Activated CD4-positive, alpha-beta T cell treated with anti-CD3 and anti-CD28 coated beads for 24 hours (primary cell): ENCODE data around the gene SLC25A1.
A peak's percentile ranks its signal among the peaks of the same experiment; 100 is the strongest.

ENCODE experiments used
- DNase-seq, 2 donors: peaks; one replicate each; pipeline ENCODE4 v3.0.0-alpha.2; 2020; ENCODE audit warnings: low read depth in 2 of 2

SLC25A1 gene

GRCh38 chr22:19180740-19181410 lies 2.3 kb upstream of the SLC25A1 start:
- DNase-seq: no peak

GRCh38 chr22:19180234-19180633 lies 1.7 kb upstream of the SLC25A1 start:
- no peak for DNase-seq

GRCh38 chr22:19179497-19180048 lies 1.0 kb upstream of the SLC25A1 start:
- no peak for DNase-seq

GRCh38 chr22:19178065-19178656 lies 375 bp downstream of the SLC25A1 start:
- DNase-seq: peak in 1 of 2 donors; percentile 31

GRCh38 chr22:19177164-19178064 lies 1.1 kb downstream of the SLC25A1 start:
- no peak for DNase-seq

- no peak for DNase-seq
These were observed 1.8 kb downstream of the SLC25A1 start for GRCh38 chr22:19176732-19177131.

GRCh38 chr22:19176175-19176643 lies 2.3 kb downstream of the SLC25A1 start:
- no peak for DNase-seq

- DNase-seq: no peak
These were observed 2.8 kb downstream of the SLC25A1 start for GRCh38 chr22:19175602-19176174.

GRCh38 chr22:19175026-19175601 lies 3.4 kb downstream of the SLC25A1 start:
- no peak for DNase-seq

- no peak for DNase-seq
These were observed 4.2 kb downstream of the SLC25A1 start for GRCh38 chr22:19174106-19175025.

- DNase-seq: no peak
These were observed 5.2 kb downstream of the SLC25A1 start for GRCh38 chr22:19173047-19174035.

- no peak for DNase-seq
These were observed 6.1 kb downstream of the SLC25A1 start for GRCh38 chr22:19172213-19173046.

GRCh38 chr22:19169947-19170318 lies 8.6 kb downstream of the SLC25A1 start:
- no peak for DNase-seq

GRCh38 chr22:19169002-19169946 lies 9.3 kb downstream of the SLC25A1 start:
- no peak for DNase-seq

GRCh38 chr22:19168088-19168890 lies 10.2 kb downstream of the SLC25A1 start:
- DNase-seq: no peak
